Hepatocyte (in vitro differentiated cells): Measurements from ENCODE around the gene POU1F1.

Source experiments
- EZH2 ChIP-seq: fragments of 200-600 bp; sonication (generic); IDR thresholded peaks from 2 replicates; pipeline ENCODE4 v1.6.1; 2016; ENCODE audit warnings: antibody characterized with exemption, mild to moderate bottlenecking, borderline replicate concordance
- EZH2phosphoT487 ChIP-seq: fragments of 200-600 bp; sonication (generic); IDR thresholded peaks from one replicate; pipeline ENCODE4 v1.6.1; 2018; ENCODE audit warnings: antibody characterized with exemption, mild to moderate bottlenecking, low read depth, moderate library complexity; ENCODE audit not compliant: unreplicated experiment, severe bottlenecking
- TF ChIP-seq, protein P1 (sequence below): fragments of 200-600 bp; sonication (generic); IDR thresholded peaks from 2 replicates; pipeline ENCODE4 v1.5.1; 2016; ENCODE audit warnings: antibody characterized with exemption, mild to moderate bottlenecking; ENCODE audit not compliant: poor library complexity

DNA sequence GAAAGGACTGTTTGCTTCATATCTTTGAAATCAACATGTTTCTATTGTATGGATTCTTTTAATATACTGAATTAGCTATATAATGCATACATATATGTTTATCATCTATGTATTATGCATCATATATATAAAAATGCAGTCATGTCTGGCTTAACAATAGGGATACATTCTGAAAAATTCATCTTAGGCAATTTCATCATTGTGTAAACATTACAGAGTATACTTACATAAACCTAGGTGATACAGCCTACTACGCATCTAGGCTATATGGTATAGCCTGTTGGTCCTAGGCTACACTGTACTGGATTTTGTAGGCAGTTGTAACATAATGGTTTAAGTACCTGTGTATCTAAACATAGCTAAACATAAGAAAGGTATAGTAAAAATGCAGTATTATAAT, 27.6 kb downstream of the POU1F1 start:
- TF ChIP-seq, protein P1, sequence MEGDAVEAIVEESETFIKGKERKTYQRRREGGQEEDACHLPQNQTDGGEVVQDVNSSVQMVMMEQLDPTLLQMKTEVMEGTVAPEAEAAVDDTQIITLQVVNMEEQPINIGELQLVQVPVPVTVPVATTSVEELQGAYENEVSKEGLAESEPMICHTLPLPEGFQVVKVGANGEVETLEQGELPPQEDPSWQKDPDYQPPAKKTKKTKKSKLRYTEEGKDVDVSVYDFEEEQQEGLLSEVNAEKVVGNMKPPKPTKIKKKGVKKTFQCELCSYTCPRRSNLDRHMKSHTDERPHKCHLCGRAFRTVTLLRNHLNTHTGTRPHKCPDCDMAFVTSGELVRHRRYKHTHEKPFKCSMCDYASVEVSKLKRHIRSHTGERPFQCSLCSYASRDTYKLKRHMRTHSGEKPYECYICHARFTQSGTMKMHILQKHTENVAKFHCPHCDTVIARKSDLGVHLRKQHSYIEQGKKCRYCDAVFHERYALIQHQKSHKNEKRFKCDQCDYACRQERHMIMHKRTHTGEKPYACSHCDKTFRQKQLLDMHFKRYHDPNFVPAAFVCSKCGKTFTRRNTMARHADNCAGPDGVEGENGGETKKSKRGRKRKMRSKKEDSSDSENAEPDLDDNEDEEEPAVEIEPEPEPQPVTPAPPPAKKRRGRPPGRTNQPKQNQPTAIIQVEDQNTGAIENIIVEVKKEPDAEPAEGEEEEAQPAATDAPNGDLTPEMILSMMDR, result no peak
- no peak for TF ChIP-seq EZH2
- TF ChIP-seq EZH2phosphoT487, result no peak
